DOHH2 (cell line): ENCODE measurements around the gene SLC6A12.

Experiments used
- CTCF ChIP-seq: fragments of 200-600 bp; sonication (generic); IDR thresholded peaks from one replicate; pipeline ENCODE4 v1.5.1; 2014; ENCODE audit warnings: antibody characterized with exemption, mild to moderate bottlenecking, low read depth, low read length; ENCODE audit not compliant: poor library complexity, severe bottlenecking
- EZH2phosphoT487 ChIP-seq: fragments of 200-600 bp; sonication (generic); IDR thresholded peaks from 2 replicates; pipeline ENCODE4 v1.6.1; 2017; ENCODE audit warnings: borderline replicate concordance, mild to moderate bottlenecking, antibody characterized with exemption, low read length, moderate library complexity, mixed read lengths

GRCh38 chr12:221736-222135 is 7.8 kb upstream of the SLC6A12 start:
- TF ChIP-seq CTCF (no peak), EZH2phosphoT487 (no peak)
